ENCODE data around the gene GLCCI1. TPM values are rescaled to one million over a fixed set of nuclear protein-coding genes. Genes with fewer than 3 reads are reported as not detected.

GLCCI1 gene
- total RNA-seq, 4 donors from 2014 or later, result 1.5 to 9.9 (median 5.6) TPM

DNA sequence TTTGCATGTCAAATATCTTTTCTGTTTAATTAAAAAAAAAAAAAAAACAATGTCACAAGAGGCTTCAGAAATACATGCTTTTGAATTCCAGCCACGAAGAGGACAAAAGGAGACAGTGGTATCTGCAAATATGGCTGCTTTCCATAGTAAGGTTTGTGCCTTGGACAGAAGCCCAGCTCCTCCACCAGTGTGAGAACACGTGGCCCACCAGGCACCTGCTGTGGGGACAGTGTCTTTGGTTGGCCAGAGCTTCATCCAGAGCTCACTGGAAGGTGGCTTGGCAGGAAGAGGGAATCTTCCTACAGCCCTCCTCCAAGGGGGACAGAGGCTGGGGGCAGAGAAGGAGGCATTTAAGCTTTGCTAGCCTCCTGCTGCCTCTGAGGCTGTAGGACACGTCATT lies 144.6 kb downstream of the GLCCI1 start:
- DNase-seq, result no peak
- Histone ChIP-seq H3K27me3 (no peaks in the 10 kb centered on the region), H3K36me3 (no peaks in the 10 kb centered on the region), H3K4me3 (no peak overlapping the region), H3K4me1 (no peaks in the 10 kb centered on the region), H3K9me3 (no peaks in the 10 kb centered on the region), H3K27ac (no peak overlapping the region)
- TF ChIP-seq POLR2A (IDR thresholded peaks at IDR 0.05), result no peak
- TF ChIP-seq, protein P1, sequence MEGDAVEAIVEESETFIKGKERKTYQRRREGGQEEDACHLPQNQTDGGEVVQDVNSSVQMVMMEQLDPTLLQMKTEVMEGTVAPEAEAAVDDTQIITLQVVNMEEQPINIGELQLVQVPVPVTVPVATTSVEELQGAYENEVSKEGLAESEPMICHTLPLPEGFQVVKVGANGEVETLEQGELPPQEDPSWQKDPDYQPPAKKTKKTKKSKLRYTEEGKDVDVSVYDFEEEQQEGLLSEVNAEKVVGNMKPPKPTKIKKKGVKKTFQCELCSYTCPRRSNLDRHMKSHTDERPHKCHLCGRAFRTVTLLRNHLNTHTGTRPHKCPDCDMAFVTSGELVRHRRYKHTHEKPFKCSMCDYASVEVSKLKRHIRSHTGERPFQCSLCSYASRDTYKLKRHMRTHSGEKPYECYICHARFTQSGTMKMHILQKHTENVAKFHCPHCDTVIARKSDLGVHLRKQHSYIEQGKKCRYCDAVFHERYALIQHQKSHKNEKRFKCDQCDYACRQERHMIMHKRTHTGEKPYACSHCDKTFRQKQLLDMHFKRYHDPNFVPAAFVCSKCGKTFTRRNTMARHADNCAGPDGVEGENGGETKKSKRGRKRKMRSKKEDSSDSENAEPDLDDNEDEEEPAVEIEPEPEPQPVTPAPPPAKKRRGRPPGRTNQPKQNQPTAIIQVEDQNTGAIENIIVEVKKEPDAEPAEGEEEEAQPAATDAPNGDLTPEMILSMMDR (IDR thresholded peaks at IDR 0.05), result no peak
- WGBS, 2 donors, result 74 to 88% methylated on average over 2 to 3 of the region's 3 CpGs
- intact Hi-C loops (cut with DNase I), result no loop called here

DNA sequence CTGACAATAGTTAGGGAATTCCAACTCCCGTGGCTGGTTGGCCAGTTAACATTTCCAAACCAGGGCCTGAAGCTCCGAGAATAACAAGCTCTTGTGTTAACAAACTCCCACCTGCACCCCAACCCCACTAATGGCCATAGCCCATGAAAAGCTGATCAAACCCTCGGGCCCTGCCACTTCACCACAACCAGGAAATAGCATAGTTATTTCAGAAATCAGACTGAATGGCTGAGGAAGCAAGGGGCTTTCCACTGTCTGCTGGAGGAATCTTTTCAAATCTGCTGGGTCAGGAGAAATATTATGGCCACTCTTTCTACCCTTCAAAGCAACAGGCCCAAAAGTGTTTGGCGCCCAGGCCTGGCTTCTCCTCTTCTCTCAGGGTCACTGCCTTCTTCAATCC lies 145.6 kb downstream of the GLCCI1 start:
- WGBS, 2 donors, result 64 to 89% methylated on average over 2 to 3 of the region's 4 CpGs

DNA sequence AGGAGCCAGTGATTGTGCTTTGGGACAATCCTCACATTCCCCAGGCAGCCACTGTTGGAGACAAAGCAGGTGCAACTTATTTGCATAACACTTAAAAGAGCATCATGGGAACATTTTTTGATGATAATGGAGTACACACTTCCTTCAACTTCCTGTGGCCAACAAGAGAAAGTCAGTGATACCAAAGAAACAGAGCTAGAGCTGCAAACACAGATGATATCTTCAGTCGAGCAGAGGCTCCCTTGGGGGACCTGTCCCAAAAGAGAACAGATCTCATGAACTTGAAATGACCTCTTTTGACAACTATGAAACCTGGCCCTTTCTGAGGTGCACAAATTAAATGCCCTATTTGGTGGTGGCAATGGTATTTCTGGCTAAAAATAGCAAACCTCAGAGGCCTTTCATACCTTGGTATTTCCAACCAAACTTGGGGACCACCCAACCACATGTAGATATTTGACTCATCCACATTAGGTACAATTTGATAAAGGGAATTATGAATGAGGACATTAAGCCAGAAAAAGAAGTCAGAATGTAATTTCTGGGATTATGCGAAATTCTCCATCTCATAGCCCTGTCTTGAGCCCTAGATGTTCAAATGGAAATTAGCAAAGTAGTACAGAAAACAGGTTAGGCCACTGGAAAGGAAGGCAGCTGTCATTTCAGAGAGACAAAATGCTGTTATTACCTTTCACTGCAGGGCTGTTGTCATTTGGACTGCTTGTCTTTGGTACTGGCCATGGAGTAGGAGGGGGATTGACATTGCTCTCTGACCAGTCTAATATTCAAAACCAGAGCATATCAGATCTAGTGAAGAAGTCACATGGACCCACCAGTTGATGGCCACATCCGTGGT lies 147.2 kb downstream of the GLCCI1 start:
- no peak overlapping the region for H3K27ac ChIP-seq
- H3K36me3 ChIP-seq, result no peaks in the 10 kb centered on the region
- 69 to 87% methylated on average over 3 of the region's 3 CpGs for WGBS, 2 donors
- H3K4me1 ChIP-seq, result no peaks in the 10 kb centered on the region
- intact Hi-C loops (cut with DNase I), result no loop called here
- no peaks in the 10 kb centered on the region for H3K27me3 ChIP-seq
- no peak for DNase-seq
- no peak overlapping the region for H3K4me3 ChIP-seq
- no peaks in the 10 kb centered on the region for H3K9me3 ChIP-seq
- TF ChIP-seq, protein P1 (IDR thresholded peaks at IDR 0.05), result no peak
- no peak for TF ChIP-seq POLR2A (IDR thresholded peaks at IDR 0.05)

More for the DNA sequence above, 145.6 kb downstream of the GLCCI1 start:
- Histone ChIP-seq H3K36me3 (no peaks in the 10 kb centered on the region), H3K9me3 (no peaks in the 10 kb centered on the region), H3K4me1 (no peaks in the 10 kb centered on the region), H3K27ac (no peak overlapping the region), H3K27me3 (no peaks in the 10 kb centered on the region), H3K4me3 (no peak overlapping the region)
- no peak for DNase-seq
- intact Hi-C loops (cut with DNase I), result no loop called here
- TF ChIP-seq POLR2A (IDR thresholded peaks at IDR 0.05), result no peak
- TF ChIP-seq, protein P1 (IDR thresholded peaks at IDR 0.05), result no peak

DNA sequence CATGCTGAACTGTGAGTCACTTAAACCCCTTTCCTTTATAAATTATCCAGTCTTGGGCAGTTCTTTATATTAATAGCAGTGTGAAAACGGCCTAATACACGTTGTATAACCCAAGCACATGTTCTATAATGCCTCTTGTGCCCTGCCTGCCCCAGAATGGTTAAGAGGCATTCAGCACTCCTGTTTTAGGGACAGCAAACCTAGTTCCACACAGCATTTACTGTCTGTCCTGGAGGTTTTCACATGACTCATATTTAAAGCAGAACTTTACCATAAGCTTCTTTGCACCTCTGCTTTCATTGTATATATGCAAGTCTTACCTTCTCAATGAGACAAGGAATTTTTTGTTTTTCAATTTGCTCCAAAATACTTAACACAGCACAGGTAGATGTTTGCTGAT lies 148.6 kb downstream of the GLCCI1 start:
- Histone ChIP-seq H3K27ac (no peak overlapping the region), H3K9me3 (no peaks in the 10 kb centered on the region), H3K27me3 (no peaks in the 10 kb centered on the region), H3K36me3 (no peaks in the 10 kb centered on the region), H3K4me3 (no peak overlapping the region), H3K4me1 (no peaks in the 10 kb centered on the region)
- intact Hi-C loops (cut with DNase I), result no loop called here
- 66 to 68% methylated on average over 2 of the region's 2 CpGs for WGBS, 2 donors
- no peak for DNase-seq
- TF ChIP-seq, protein P1 (IDR thresholded peaks at IDR 0.05), result no peak
- TF ChIP-seq POLR2A (IDR thresholded peaks at IDR 0.05), result no peak

DNA sequence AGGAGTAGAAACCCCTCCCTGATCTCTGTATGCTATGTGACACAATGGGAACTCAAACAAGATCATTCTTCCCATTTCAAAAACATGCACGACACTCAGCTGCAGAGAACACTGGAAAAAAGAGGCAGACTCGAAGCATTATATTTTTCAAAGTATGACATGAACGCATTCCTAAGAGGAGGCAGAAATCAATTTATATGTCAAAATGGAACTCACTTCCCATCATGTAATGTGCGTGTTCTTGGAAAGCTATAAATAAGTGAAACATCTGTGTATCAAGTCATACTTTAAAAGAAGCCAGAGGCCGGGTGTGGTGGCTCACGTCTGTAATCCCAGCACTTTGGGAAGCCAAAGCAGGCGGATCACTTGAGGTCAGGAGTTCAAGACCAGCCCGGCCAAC lies 150.7 kb downstream of the GLCCI1 start:
- Histone ChIP-seq H3K27me3 (no peaks in the 10 kb centered on the region), H3K4me3 (no peak overlapping the region), H3K36me3 (no peaks in the 10 kb centered on the region), H3K9me3 (no peaks in the 10 kb centered on the region), H3K27ac (no peak overlapping the region), H3K4me1 (no peaks in the 10 kb centered on the region)
- WGBS, 2 donors, result 65 to 71% methylated on average over 8 of the region's 8 CpGs
- TF ChIP-seq, protein P1 (IDR thresholded peaks at IDR 0.05), result no peak
- TF ChIP-seq POLR2A (IDR thresholded peaks at IDR 0.05), result no peak
- no peak for DNase-seq
- intact Hi-C loops (cut with DNase I), result no loop called here

All from esophagus squamous epithelium (tissue), 5 donors.